Amniotic stem cell (primary cell): Measurements from ENCODE around the gene ALDH4A1.

Source experiments
- DNase-seq: peaks from one replicate; lab custom pipeline; 2025; lab: John Stamatoyannopoulos, UW

ALDH4A1 gene

DNA sequence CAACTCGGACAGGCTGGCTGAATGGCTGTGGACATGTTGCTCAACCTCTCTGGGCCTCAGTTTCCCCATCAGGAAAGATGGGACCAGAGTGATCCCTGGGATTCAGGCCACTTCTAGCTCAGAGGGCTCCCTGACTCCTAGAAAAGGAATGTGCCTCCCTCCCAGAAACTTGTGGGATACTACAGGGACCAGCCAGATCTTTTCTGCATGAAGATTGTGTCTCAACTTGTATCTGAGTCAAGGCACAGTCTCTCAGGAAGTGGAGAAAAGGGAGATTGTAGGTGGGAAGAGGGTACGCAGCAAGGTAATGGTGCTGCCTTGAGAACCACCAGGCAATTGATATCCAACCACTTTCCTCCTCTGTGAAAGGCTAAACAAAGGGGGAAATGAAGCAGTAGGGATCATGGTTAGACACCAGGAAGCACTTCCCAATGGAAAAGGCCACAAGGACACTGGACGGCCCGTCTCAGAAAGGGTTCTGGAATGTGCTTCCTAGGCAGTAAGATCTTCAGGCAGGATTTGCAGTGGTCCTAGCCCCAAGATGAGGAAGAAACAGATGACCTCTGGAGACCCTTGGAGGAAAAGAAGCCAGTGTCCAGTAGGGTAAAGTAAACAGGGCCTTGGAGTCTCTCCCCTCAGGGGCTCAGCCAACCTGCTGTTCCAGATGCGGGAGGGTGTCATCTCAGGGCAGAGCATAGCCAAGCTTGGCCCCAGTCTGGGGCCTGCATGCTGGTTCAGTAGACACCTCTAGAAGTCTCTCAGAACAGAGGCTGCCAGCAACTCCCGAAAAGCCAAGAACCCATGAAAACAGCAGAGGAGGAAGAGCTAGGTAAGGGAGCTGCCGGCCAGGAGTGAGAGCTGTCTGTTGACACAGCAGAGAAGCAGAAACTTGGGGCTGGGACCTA lies 37.3 kb upstream of the ALDH4A1 start:
- no peak for DNase-seq

DNA sequence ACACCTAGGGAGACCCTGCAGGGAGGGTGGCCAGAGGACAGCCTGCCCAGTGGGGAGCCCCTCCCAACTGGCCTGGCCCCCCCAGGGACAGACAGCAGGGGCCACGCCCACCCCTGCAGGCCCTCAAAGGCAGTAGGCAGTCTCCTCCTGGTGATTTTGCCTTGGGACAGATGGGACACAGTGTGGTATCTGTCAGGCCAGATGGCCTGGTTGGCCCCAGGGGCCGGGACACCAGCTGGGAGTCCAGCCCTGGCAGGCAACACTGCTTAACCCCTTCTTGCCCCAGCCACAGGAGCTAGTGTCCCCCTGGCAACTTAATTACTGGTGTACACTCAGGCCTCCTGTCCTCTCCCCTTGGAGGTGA lies 36.3 kb upstream of the ALDH4A1 start:
- DNase-seq, result no peak

DNA sequence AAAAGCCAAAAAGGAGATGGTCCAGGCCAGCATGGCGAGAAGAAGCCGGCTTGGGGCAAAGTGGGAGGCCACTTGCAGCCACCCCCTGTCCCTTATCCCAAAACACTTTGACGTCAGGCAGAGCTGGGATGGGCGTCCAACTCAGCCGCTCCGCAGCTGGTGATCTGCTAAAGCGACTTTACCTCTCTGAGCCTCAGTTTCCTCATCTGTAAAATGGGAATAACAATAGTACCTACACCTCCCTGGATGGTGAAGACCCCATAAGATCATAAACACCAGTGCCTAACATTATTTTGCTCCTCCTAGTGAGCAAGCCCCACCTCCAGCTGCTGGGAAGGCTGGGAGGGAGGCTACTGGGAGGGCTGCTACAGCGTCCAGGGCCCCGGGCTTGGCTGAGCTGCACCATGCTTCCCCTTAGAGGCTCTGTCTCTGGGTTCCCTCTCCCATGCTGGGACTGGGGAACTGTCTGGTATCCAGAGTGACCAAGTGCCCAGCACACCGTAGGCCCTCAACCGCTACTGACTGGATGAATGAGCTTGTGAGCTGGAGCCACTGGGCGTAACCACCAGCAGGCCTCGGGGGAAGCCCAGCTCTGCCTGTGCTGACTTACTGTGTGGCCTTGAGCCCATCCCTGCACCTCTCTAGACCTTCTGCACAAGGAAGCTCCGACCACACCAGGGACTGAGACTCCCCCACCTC lies 35.8 kb upstream of the ALDH4A1 start:
- no peak for DNase-seq

GRCh38 chr1:18937539-18937938 lies 35.2 kb upstream of the ALDH4A1 start:
- no peak for DNase-seq

GRCh38 chr1:18936814-18937481 lies 34.6 kb upstream of the ALDH4A1 start:
- no peak for DNase-seq

- no peak for DNase-seq
These were observed 34.1 kb upstream of the ALDH4A1 start for GRCh38 chr1:18936471-18936813.

DNA sequence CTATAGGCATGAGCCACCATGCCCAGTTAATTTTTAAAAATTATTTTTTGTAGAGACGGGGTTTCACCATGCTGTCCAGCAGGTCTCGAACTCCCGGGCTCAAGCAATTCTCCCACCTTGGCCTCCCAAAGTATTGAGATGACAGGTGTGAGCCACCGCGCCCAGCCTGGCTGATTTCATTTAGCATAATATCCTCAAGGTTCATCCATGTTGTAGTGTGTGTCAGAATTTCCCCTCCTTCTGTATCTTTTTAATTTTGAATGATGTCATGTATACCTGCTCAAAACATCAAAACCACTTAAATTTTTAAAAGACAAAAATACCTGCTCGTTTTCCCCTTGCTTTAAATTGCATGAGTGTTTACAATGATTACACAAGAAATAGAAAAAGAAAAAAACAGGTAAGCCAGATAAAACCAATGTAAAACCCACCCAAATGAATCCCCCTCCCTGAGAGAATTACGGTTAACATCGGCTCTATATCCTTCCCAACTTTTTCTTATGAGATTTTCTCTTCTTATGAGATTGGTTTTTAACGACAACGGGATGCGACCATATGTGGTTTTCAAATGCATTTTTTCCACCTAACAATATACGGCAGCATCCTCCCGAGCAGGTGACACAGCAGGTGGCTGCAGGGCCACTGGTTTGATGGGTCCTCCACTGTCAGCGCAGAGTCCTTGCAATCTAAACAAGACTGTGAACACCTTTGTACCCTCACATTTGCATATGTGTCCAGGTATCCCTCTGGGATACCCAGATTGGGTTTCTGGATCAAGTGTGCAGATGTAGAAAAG lies 32.0 kb upstream of the ALDH4A1 start:
- no peak for DNase-seq

DNA sequence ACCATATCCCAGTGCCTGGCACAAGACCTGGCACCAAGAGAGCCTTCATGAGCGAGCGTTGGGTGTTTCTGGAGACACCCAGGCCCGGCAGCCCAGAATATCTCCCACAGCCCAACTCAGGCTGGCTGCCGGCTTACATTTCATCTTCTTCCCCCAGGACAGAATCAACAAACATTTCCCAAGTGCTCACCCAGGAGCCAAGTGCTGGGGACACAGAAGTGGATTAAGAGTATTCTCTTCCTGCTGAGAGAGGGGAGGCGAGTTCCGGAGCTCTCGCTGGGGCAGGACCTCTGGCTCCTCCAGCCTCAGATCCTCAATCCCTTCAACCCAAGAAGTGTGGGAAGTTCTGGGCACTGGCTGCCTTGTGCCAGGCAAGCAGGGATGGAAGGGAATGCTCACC lies 30.5 kb upstream of the ALDH4A1 start:
- DNase-seq, result no peak

GRCh38 chr1:18932387-18932786 lies 30.0 kb upstream of the ALDH4A1 start:
- no peak for DNase-seq

GRCh38 chr1:18931730-18932129 lies 29.4 kb upstream of the ALDH4A1 start:
- no peak for DNase-seq

- DNase-seq, result no peak
These were observed 27.3 kb upstream of the ALDH4A1 start for GRCh38 chr1:18929686-18930085.

- DNase-seq, result no peak
These were observed 26.6 kb upstream of the ALDH4A1 start for GRCh38 chr1:18928985-18929384.

GRCh38 chr1:18928406-18928805 lies 26.1 kb upstream of the ALDH4A1 start:
- no peak for DNase-seq

- DNase-seq, result no peak
These were observed 25.4 kb upstream of the ALDH4A1 start for GRCh38 chr1:18927654-18928272.

DNA sequence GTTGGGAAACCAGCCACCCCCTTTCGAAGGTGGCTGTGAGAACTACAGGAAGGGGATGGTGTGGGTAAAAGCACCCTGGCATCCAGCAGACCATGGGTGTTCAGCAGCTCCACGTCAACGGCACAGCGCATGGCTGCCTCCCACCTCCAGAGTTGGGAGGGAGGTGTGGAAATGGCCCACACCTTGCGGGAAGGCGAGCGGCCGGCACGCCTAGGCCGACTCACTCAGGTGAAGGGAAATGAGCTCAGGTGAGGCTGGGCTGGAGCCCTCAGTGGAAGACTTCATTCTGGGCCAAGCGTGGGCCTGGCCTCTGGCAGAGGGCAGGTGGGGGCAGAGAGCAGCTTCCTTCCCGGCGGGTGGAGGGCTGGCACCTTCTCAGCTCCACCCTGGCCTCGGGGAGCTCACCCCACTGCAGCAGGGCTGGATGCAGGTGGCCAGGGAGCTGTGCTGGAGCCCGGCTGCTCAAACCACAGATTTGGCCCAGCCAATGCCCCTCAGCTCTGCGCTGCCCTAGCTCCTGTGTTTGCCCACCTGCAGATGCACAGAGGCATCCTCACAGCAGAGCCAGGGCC lies 24.8 kb upstream of the ALDH4A1 start:
- DNase-seq, result no peak

GRCh38 chr1:18926315-18927081 lies 24.1 kb upstream of the ALDH4A1 start:
- peak; percentile 91 for DNase-seq

GRCh38 chr1:18925279-18925678 lies 22.9 kb upstream of the ALDH4A1 start:
- DNase-seq, result no peak

DNA sequence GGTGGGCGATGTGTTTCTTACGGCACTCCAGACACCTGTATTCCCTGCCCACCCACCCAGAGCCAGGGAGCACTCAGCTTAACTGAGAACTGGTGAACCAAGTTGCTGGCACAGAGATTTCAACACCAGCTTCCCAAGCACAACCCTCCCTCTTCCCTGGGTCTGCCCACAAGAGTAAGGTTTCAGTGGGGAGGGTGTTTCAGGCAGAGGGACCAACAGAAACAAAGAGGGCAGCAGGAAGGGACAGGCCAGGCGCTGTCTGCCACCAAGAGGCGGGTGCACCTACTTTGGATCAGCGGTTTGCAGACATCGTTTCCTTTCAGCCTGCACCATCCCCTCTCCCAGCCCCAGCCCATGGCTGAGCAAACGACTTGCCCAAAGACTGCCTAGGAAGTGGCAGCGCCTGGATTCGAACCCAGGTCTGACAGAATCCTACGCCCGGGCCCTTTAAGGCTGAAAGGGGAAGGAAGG lies 21.9 kb upstream of the ALDH4A1 start:
- no peak for DNase-seq

GRCh38 chr1:18923756-18924211 lies 21.4 kb upstream of the ALDH4A1 start:
- no peak for DNase-seq
